OCI-LY3 (cell line): Measurements from ENCODE around the gene TBX1.

Experiments
- CTCF ChIP-seq: fragments of 200-600, 300-600 bp; sonication (generic); IDR thresholded peaks from 2 replicates; pipeline ENCODE4 v1.5.1; 2014; ENCODE audit warnings: antibody characterized with exemption, low read length, low read depth
- EZH2phosphoT487 ChIP-seq: fragments of 200-600 bp; shearing (Covaris generic); IDR thresholded peaks from 2 replicates; pipeline ENCODE4 v1.6.1; 2018; ENCODE audit warnings: antibody characterized with exemption, mixed run types, low read depth

- no peak for TF ChIP-seq CTCF
- TF ChIP-seq EZH2phosphoT487 = no peak
Observed at GRCh38 chr22:19816372-19817119, 56.0 kb downstream of the TBX1 start.
